NCI-H1105 (cell line): ENCODE measurements around the gene ANKRA2.
"Not testable (repeated sequence)": the region's sequence is repeated elsewhere in the genome, so short reads cannot be mapped to it uniquely, and the experiment has no call there.

Experiments used
- DNase-seq: peaks from one replicate; lab custom pipeline; 2025; lab: John Stamatoyannopoulos, UW

ANKRA2 gene

DNA sequence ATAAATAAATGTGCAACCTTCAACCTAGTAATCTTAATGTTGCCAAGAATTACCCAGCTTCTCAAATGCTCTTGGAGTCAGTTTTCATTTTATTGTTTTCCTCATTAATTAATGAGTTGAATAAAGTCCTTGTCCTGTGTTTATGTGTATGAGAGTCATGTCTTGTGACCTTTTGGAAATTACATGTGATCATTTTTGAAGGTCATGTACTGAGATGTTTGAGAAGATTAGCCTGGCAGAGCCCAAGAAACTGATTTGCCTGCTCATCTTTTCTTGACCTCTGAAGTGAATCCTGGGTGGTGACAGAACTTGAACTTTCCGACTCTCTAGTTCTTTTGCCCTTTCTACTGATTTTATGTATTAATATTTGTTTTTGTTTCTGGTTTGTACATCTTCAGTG, 15.4 kb downstream of the ANKRA2 start:
- no peak for DNase-seq

DNA sequence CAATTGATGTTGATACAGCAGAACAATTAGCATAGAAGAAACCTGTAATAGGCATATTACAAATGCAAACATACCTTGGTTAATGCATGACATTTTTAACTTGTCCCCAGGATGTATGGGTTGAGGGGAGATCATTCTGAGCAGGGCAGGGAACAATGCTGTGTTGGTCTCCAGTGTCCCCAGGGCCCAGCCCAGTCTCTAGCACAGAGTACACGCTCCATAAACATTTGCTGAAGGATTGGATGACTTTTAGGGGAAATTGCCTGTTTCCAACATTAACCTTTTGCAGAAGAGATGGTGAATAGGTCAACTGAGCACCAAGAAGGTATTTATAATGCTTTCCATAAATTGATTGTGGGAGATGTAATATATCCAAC, 20.0 kb downstream of the ANKRA2 start:
- no peak for DNase-seq

DNA sequence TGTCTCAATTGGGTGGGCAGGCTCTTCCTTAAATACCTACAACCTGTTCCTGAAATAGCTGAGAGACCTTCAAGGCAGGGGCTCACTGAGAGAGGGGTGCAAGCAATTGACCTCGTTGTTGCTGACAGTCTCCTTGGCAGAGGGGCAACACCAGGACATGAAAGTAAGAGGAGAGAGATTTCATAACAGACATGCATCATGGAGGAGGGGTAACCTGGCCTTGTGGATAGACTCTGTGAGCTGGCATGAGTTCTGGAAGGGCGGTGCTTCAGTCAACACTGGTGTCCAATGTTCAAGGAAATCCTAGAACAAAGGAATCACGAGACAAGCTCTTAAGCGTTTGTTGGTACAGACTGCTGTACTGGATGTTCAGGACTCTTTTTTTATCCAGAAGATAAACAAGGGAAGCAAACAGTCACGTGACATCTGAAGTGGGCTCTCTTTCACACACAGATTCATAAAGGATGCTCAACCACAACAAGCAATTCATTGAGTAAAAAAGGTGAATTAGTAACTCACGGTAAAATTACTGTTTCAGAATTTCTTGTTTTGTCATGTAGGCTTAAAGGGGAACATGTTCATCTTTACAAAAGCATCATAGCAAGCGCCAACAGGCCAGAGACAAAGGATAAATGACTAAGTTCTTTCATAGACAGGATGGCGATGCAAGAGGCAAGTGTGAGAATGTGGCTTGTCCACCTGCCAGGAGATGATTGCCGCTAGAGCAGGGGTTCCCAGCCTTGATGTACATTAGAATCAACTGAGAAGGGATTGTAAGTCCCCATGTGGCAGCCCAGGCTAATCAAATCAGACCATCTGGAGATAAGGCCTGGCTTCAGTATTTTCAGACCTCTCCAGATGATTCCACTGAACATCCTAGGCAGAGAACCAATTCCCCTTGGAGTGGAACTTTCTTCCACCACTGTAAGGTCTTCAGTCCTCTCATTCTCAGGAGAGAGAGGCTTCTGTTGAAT, 20.7 kb downstream of the ANKRA2 start:
- peak; percentile 25 for DNase-seq

DNA sequence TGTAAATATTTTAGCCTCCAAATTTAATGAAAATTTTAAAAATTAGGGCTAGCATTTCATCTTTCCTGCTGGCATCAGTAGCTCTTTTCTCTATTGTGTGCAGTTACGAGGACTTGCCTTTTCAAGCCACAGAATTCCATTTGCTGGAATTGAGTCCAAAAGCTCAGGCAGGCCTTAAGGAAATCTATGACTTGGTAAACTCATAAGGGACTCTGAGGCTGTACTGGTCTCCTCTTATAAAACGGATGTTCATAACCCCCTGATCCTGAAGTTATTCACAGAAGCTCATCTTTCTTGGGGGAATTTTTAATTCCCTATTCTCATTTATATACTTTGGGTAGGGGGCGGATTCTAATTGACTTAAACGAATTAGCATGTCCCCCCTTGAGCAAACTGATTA, 23.4 kb downstream of the ANKRA2 start:
- DNase-seq, result no peak

DNA sequence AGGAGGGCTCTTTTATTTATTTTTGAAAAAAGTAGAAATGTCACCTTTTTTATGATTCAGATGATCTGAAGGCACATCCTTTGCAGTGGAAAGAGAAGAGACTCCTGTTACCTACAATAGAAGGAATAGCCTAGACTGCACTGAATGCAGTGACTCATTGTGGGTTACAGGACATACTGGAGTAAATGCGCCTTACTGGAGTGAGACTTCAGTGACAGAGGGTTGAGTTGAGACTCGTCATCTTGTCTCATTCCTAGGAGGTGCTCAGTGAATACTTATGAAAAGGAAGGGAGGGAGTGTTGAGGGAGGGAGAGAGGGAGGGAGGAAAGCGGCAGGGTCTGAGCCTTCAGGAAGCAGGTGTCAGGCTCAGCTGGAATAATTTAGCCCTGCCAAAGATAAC, 25.2 kb downstream of the ANKRA2 start:
- no peak for DNase-seq

DNA sequence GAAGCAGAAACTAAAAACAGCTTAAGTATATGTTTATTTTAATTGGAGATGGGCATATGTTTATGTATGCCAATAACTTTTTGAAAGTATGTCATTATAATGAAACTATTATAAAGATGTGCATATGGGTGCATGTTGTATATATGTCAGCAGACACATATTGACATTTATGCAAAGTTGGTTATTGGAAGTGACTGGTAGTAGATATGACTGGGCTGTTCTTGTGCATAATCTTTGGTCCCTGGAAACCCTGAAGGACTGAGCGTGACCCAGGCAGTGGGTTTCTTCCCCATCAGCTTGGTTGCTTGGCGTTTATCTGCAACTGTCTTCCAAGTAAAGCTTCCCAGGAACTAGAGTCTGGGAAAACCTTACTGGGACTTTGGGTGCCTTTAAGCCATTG, 25.7 kb downstream of the ANKRA2 start:
- no peak for DNase-seq

DNA sequence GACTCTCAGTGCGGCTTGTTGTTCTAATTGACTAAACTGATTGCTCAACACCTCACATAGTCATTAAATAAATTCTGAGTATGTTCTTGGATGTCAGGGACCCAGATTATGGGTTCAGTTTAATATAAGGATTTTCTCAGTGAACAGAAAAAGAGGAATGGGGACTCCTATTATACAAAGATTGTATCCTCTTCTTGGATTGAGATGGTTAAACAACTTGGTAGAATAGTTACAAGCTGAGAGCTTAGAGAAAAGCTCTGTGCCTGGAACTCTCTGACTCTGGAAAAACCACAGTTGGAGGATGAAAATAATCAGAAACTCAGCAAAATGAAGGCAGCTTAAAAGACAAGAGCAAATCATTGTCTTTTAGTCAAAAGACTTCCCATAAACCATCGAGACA, 30.5 kb downstream of the ANKRA2 start:
- DNase-seq, result no peak

DNA sequence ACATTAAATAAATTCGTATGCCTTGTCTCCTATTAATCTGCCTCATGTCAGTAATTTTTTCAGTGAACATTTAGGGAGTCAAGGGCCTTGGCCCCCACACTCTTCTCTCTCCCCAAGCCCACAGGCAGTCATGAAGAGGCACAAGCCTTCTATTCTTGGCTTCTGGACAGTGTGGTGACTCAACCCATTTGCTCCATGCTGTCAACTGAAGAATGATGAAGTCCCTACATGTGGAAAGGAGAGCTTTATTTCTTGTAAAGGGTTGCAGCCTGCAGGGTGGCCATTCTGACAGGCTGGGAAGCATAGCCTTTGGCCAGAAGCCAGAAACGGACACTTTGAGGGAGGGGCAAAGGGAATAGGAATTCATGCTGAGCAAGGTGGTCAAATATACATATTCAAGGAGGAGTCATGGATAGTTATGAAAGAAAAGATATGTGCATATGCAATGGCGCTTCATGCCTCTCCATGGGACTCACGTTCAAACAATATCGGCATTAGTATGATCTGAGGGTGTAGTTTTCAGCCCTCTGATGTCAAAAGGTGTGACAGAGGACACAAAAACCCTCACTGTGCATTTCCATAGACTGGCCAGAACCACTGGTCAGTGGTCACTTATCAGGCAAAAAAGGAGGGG, 31.3 kb downstream of the ANKRA2 start:
- no peak for DNase-seq

DNA sequence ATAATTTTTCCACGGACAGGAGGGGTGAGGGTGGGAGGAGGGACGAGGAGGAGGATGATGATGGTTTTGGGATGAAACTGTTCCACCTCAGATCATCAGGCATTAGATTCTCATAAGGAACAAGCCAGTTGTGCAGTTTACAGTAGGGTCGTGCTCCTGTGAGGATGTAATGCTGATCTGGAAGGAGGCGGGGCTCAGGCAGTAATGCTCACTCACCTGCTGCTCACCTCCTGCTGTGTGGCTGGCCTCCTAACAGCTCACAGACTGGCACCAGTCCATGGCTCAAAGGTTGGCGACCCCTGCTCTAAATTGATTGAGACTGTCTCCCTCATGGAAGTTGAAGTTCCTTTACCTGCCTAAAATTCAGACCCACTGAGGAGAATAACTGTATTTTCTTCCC, 33.2 kb downstream of the ANKRA2 start:
- DNase-seq, result no peak

DNA sequence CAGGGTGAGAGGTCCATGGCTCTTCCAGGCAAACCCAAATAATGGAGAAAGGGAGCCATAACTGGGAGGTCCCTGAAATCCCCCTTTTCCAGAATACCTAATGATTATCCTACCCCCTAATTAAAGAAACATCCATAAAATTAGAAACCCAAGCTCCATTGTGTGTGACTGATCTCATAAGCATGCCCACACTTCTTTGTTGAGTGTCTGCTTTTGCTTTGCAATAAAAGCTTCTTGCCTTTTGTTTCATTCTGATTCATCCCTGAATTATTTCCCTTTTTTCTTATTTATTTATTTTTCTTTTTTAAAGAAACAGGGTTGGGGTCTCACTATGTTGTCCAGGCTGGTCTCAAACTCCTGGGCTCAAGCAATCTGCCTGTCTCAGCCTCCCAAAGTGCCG, 34.1 kb downstream of the ANKRA2 start:
- DNase-seq, result no peak

DNA sequence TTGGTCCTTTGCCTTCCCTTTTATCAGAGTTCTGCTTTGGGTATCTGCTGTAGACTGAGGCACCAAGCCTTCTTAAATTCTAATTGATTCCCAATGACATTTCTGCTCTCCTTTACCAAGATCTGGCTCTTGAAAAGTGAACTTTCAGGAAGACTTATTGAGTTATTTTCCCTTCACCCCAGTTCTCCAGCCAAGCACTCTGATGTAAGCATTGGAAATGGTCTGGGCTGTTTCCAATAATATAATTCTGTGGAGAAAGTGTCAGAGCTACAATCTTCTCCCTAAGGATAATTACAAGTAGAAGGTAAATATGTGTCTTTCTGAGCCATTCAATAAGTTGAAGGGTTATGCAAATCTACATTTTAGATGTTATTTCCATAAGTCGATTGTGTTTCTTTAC, 36.4 kb downstream of the ANKRA2 start:
- DNase-seq, result no peak

DNA sequence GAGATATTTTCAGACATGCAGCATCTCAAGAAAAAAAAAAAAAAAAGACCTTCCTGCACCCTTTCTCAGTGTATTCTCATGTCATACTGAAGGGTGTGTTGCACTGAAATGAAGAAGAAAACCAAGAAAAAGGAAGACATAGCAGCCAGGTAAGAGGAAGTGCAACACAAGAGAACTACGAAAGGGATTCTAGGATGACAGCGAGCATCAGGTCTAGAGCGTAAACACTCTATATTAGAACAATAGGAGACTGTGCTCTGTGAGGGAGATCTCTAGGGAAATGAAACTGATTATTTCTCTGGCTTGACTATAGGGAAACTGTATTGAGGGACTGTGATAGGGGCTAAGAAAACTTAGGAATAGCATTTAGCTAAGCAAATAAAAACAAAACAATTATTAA, 37.2 kb downstream of the ANKRA2 start:
- DNase-seq, result no peak

DNA sequence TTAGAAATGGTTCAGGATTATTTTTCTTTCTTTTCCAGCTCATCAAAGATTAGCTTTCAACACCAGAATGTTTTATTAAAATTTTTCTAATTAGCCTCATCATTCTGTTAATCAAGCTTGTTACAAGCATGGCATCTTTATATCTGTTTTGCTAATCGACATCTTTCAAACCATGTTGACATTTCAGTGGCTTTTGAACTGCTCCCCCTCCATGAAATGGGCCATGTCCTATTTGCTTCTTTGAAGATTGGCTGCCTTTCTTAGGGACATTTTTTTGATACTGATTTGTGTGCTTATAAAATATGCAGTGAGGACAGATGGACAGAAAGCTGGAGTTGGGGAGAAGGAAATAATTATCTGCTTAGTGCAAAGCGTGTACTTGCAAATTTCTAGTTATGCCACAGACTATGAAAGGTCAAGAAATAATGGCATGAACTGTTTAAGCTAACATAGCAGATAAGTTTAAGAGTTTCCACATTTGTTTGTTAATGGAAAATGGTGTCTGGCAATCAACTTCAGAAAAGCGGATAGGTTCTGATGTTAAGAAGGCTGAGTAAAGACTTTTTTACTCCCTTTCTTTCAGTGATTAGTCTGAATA, 39.7 kb downstream of the ANKRA2 start:
- DNase-seq, result no peak

DNA sequence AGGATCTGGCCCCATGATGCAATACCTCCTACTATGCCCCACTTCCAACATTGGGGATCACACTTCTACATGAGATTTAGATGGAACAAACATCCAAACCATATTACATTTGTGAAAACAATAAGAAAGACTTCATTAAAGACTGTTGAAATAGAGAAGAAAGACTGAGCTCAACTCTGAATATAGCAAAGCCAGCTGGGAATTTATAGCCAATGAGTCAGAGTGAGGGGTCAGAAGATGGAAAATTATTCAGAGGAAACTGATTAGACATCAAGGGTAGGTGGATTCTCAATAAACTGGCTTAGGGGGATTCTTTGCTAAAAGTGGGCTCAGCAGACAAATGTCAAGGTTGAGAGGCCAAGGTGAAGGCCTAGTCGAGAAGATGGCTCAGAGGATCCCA, 41.6 kb downstream of the ANKRA2 start:
- DNase-seq, result no peak

DNA sequence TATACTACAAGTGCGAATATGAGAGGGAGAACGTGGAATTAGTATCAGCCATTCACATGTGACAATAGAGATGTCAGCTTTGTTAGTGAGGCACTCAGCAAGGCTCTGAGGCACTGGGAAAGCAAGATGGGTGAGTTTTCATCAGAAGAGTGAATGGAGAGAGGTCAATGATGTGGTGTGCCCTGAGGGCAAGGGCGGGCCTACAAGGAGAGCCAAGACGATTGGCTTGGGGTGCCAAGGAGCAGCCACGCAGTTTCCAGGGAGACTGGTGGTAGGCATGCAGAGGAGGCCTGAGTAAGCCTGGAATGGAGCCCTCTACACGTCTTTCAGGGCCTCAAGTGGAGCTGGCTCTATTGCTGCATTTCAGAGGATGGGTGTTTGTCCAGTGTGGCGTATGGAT, 42.5 kb downstream of the ANKRA2 start:
- no peak for DNase-seq

DNA sequence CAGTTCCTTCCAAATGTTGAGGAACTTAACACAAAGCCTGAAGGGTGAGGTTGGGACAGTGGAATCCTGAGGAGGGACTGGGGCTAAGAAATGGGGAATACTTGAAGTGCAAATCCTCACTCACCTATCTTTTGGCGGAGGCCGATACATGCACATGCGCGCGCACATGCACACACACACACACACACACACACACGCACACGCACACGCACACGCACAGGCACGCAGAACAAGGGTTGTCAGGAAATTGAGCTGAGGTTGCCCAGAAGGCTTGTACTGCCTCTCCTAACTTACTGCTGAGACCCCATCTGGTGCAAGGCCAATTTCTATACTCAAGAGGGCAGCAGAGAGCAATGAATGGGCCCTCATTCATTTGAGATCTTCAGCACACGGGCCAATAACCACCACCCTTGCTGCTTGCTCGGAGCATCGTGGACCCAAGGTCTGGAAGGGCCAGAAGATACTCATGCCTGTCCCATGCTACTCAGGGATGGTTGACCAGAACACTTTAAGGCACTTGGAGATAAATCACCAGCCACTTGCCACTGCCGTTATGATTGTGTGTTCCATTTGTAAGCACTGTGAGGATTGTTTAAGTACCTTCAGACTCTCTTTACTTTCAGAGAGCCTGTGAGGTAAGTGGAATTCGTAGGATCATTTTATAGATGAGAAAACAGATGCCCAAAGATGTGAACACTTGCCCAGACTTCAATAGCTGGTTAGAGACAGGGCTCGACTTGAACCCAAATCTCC, 45.7 kb downstream of the ANKRA2 start:
- peak; percentile 48 for DNase-seq

DNA sequence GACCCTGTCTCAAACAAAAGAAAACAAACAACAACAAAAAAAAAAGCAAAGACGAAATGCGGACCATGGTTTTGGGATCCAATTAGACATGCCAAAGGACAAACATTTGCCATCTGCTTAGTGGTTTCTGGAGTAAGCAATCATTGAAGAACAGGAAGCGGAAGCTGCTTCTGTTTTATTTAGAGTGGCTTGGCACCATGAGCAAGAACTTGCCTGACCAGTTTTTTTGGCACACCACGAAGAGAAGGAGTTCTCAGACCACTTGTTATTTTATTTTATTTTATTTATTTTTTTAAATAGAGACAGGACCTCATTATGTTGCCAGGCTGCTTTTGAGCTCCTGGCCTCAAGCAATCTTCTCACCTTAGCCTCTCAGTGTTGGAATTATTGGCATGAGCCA, 50.2 kb downstream of the ANKRA2 start:
- DNase-seq, result peak; percentile 32

DNA sequence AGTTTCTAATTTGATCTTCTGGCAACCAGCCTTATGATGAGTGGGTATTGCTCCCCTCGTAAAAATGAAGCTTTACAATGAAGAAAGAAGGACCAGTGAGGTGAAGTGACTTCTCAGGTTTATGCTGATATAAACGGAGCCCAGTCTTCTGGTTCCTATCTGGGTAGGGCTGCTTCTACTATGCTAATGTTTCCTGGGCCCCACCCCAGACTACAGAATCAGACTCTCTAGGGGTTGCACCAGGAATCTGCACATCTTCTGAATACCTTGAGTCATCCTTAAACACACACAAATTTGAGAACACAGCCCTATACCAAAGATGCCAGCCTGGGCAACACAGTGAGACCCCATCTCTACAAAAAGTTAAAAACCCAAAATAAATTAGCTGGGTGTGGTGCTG, 51.0 kb downstream of the ANKRA2 start:
- no peak for DNase-seq

DNA sequence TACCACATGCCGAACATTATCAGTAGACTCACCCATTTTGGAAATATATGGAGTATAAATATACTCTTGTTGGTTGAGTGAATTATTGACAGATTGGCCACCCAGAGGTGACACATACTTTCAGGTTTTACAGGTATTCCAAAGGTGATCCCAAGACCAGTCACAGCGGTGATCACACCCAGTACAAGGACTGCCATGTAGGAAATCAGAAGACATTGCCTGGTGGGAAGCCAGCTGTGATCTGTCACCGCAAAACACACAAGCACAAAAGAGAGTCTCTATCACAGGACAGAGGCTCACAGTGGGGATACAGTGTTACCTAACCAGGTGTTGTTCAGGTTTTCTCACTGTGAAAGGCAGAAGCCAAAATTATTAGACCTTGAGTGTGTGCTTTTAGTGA, 51.4 kb downstream of the ANKRA2 start:
- DNase-seq, result peak; percentile 16

DNA sequence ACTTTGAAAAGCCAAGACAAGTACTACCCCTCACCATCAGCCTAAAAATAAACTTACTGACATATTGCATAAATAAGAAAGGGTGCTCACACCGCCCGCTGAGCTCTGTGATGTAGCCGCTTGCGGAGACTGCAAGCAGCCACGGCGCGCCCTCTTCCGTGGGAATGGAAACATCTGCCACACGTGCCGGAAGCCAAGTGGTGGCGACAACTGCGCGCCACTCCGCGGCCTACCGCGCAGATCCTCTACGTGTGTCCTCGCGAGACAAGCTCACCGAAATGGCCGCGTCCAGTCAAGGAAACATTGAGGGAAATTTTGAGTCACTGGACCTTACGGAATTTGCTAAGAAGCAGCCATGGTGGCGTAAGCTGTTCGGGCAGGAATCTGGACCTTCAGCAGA, 56.9 kb downstream of the ANKRA2 start:
- not testable (repeated sequence) for DNase-seq

DNA sequence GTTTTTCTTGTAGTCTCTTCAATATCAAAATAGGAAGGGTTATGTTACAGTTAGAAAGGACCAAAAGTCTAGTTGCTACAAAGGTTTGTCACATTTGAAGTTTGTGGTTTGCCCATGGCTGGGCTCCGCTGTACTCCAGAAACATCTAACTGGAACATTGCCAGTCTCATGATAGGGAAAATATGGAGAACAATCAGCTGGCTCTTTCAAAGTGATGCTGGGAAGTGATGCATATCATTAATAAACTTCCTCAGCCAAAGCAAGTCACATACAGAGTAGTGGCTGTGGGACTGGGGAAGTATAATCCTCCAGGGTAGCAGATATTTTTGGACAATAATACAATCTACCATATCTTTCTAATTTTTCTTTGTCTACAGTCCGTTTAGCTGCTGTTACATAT, 58.4 kb downstream of the ANKRA2 start:
- peak; percentile 1 for DNase-seq

DNA sequence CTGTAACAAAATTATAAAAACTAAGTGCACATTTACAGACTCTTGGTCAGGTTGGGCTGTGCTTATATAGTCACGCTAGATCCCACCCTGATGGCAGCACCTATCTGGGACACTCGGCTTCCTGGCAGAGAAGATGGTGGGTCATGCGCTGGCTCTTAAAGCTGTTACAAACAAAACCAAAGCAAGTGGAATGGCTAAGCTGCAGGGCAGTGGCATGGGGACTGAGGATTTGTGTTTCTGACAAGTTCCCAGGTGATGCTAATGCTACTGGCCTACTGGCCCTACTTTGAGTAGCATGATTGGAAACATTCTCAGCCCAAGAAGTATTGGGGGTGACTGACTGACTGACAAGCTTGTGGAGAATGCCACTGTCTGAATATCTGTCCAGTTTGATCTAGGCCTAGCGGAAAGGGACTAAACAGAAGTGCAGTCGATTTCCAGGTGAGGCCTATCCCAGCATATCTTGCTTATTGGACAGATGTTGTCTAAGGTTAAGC, 58.9 kb downstream of the ANKRA2 start:
- no peak for DNase-seq
